ENCODE results near the gene BCL2.

- TF ChIP-seq CTCF (conservative IDR thresholded peaks at IDR 0.05 in 1 of 2, IDR thresholded peaks at IDR 0.05 in 1 of 2; ENCODE audit: extremely low read depth in 1 of 2, insufficient read depth in 1 of 2, low read depth in 1 of 2, low read length in 2 of 2): no peak
- no peak for TF ChIP-seq EZH2 (IDR thresholded peaks at IDR 0.05; ENCODE audit: borderline replicate concordance, low read length)
Observed at GRCh38 chr18:63162271-63163014, 157.1 kb downstream of the BCL2 start.

All from mammary epithelial cell (primary cell).